GM12872 (cell line): Measurements from ENCODE around the gene C20orf96.

Experiments
- TF ChIP-seq, protein P1 (sequence below): IDR thresholded peaks from 3 replicates; pipeline ENCODE4 v1.5.1; 2011; ENCODE audit warnings: low read depth, mild to moderate bottlenecking, low read length, moderate library complexity; ENCODE audit not compliant: insufficient read depth

Gene C20orf96

DNA sequence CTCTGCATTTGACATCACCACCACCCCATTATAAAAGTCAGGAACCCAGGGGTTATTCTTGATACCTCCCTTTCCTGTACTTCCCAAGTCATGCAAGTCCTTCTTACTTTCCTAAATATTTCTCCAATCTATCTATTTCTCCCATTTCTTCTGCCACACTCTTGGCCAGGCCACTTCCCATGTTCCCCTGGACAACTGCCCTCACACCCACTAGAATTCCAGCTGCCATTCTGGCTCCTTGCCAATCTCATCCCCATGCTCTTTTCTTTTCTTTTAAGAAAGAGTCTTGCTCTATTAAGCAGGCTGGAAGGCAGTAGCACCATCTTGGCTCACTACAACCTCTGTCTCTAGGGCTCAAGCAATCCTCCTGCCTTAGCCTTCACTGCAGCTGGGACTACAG lies 17.8 kb downstream of the C20orf96 start:
- TF ChIP-seq, protein P1, sequence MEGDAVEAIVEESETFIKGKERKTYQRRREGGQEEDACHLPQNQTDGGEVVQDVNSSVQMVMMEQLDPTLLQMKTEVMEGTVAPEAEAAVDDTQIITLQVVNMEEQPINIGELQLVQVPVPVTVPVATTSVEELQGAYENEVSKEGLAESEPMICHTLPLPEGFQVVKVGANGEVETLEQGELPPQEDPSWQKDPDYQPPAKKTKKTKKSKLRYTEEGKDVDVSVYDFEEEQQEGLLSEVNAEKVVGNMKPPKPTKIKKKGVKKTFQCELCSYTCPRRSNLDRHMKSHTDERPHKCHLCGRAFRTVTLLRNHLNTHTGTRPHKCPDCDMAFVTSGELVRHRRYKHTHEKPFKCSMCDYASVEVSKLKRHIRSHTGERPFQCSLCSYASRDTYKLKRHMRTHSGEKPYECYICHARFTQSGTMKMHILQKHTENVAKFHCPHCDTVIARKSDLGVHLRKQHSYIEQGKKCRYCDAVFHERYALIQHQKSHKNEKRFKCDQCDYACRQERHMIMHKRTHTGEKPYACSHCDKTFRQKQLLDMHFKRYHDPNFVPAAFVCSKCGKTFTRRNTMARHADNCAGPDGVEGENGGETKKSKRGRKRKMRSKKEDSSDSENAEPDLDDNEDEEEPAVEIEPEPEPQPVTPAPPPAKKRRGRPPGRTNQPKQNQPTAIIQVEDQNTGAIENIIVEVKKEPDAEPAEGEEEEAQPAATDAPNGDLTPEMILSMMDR = no peak

DNA sequence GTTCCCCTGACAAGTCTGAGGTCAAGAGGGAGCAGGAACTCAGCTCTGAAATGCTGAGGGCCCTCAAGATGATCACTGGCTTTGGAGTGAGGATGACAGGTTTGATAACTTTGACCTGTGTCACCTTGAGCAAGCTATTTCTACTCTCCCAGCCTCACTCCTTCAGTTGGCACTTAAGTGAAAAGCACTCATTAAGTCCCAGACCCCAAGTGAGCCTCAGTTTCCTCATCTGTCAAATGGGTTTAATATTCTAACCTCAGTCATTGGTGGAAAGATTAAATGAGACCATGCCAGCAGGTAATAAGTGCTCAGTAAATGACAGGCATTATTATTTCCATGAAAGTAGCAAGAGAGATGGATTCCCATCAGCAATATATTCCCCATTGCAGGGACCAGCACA lies 19.0 kb downstream of the C20orf96 start:
- TF ChIP-seq, protein P1 = no peak

DNA sequence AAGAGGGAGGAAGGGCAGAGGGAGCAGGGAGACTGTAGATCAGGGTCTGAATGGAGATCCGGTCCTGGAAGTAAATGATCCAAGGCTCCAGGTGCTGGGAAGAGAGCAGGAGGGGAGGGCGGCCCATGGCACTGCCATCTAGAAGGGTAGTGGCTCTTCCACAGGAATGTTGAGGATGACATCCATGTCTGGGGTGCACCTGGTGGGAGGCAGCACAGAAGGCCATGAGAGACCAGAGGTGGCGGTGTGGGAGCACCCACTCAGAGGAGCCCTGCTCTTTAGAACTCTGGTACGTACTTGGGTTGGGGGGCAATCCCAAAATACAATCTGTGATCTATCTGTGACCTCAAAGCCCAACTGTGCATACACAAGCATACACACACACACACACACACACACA lies 19.5 kb downstream of the C20orf96 start:
- TF ChIP-seq, protein P1 = no peak

DNA sequence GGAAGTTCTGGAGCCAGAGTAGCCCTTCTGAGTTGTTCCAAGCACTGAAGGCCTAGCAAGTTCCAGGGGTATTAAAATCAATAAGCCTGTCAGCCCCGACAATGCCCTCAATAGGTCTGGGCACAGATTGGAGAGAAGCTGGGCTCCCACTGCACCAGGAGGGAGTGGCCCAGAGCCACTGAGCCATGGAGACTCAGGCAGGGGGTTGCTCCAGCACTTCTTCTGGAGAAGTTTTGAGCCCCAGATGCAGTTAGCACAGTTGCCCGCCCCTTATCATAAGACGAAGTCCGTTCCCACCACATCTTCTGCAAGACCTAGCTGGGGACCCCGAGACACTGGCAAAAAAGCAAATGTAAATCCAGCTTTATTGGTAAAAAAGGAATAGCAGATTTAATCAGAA lies 20.0 kb downstream of the C20orf96 start:
- TF ChIP-seq, protein P1 = no peak

DNA sequence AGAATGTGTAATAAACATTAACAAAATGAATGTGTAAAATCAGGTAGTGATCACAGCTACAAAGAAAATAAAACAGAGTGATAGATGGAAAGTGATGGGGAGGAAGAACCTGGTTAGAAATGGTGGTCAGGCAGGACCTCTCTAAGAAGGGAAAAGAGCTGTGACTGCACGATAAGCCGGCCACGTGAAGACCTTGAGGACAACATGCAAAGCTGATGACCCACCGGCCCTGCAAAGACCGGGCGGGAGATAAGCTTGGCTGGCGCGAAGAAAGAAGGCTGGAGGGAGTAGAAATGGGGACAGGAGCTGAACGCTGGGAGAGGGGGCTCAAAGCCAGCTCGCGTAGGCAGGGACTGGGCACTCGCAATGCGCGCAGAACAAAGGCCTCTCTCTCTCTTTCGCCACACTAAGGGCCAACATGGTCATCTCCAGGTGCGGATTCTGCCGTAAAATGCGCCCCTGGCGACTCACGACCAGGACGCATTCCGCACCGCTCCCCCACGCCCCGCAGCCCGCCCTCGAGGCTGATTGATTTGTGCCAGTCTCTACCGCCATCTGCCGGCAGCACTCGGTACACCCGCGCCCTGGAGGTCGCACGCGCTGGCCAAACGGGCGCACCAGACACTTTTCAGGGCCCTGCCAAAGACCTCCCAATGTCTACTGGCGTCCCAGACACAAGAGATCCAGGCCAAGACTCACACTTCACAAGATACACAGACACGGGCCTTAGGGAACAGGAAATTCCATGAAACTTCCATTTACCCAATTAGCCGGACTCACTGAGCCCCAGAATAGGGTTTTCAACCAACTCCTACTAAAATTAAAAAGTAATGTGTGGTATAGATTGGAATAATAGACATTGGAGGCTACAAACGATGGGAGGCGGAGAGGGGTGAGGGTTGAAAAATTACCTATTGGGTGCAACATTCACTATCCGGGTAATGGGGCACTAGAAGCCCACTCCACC lies 23.7 kb downstream of the C20orf96 start:
- TF ChIP-seq, protein P1 = peak; percentile 95

DNA sequence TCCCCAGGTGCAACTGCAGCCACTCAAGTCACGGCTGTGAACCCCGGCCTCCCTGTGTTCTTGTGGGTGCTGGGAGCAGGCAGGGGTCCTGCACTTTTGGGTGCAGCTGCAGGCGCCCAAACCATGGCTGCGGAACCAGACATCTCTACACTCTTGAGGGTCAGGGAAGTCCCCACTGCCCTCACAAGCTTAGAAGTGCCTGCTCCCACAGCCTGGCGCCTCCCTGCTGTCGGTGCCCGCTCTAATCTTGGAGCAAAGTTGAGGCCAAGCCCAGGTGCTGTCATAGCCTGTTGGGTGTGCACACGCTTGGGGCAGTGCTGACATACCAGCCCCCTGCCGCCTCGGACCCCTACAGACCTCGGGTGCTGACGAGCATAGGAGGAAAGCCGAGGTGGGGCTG lies 26.8 kb downstream of the C20orf96 start:
- TF ChIP-seq, protein P1 = no peak

DNA sequence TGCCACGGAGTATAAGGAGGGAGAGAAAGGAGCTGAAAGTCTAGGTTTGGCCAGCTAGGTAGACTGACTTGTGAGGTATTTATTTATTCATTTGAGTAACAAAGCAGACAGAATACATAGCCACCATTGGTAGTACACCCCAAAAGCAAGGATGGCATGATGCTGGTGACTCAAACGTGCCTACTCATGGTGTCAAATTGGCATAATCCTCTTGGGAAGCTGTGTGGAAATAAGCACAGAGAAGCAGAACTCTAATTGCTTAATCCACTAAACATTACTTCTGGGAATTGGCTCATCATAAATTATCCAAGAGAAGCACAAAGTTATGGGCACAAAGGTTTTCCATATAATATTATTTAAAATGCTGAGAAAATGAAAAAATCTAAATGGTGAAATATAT lies 30.6 kb downstream of the C20orf96 start:
- TF ChIP-seq, protein P1 = no peak
